HPDE6-E6E7 (cell line): ENCODE measurements around the gene PIK3C2G.

Experiments used
- DNase-seq: peaks from one replicate; pipeline ENCODE4 v3.0.0; 2011; ENCODE audit warnings: missing footprints; ENCODE audit errors: extremely low spot score

The PIK3C2G gene

GRCh38 chr12:18270958-18271460 lies 9.7 kb downstream of the PIK3C2G start:
- DNase-seq: no peak

DNA sequence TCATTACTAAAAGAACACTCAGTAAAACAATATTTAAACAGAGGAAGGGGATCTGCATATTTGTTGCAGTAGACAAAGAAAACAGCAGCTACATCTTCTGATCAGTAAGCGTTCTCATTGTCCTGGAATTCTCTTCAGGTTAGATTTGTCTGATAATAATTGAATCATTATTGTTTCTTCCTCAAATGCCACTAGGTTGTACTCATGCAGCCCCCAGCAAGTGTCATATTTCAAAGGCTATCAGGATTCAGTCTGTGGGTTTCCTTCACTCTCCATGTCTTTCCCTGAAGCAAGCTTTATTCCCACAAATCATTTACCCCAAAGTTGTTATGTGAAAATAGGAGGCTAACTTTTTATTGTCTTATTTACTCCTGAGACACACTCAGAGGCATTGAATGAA lies 14.7 kb downstream of the PIK3C2G start:
- peak; percentile 5 for DNase-seq

DNA sequence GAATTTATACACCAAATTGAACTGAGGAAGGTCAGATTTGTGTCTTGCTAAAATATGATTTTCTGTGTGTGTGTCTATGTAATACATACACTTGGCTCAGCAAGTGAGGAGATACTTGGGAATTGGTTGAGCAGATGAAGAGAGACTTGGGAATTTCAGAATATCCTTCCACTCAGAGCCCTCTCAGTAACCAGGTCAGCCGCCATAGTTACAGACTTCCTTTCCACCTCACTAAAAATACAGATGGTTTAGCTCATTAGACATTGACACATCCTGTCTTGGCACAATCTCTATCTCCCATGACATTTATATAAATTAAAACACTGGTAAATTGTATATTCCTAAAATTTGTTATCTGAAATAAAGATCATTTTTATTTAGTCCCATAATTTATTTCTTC lies 15.9 kb downstream of the PIK3C2G start:
- DNase-seq: no peak

DNA sequence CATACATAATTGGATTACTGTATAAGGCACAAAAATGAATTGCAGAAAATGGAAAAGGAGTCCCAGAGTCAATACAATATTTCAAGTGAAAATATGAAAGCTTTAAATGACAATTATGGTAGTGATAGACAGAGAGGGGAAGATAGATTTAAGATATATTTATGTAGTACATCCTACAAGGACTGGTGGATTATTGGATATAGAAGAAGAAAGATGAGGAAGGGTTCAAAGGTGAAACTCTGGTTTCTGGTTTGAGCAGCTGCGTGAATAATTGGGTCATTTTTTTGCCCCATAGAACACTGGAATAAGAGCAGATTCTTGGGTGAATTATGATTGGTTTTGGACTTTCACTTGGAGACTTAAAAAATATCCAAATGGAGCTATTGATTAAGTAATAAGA lies 19.4 kb downstream of the PIK3C2G start:
- DNase-seq: no peak

GRCh38 chr12:18281941-18282340 lies 20.6 kb downstream of the PIK3C2G start:
- no peak for DNase-seq

GRCh38 chr12:18283831-18284230 lies 22.5 kb downstream of the PIK3C2G start:
- DNase-seq: no peak

DNA sequence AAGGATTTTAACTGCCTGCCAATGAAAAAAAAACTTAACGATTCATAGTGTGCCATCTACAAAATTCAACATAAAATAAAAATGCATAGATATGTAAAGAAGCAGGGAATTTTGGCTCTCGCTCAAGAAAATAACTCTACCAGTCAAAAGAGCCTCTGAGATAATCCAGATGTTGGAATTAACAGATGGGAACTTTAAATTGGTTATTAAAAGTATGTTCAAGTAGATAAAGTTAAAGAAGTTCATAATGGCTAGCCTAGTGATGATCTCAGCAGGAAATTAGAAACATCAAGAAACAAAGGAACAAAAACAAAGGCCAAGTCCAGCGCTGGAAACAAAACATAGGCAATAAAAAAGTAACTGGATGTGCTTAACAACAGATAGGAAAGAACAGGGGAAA lies 23.1 kb downstream of the PIK3C2G start:
- no peak for DNase-seq

DNA sequence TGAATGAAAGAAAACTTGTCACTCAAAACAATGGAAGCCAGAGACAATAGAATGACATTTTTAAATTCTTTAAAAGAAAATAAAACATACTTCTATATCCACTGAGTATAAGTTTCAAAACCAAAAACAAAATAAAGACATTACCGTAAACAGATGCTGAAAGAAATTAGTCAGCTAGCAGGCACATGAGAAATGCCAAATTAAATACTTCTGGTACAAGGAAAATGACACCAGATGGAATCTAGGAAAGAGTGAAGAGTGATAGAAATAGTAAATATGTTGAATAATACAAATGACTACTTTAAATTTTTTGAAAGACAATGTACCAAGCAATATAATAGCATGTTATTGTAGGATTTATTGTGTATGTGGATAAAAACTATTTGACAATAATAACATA lies 23.8 kb downstream of the PIK3C2G start:
- DNase-seq: no peak

- no peak for DNase-seq
Observed at GRCh38 chr12:18290386-18290785, 29.1 kb downstream of the PIK3C2G start.

- no peak for DNase-seq
Observed at GRCh38 chr12:18294889-18295288, 33.6 kb downstream of the PIK3C2G start.

- DNase-seq: no peak
Observed at GRCh38 chr12:18296201-18296908, 35.0 kb downstream of the PIK3C2G start.

GRCh38 chr12:18296909-18297280 lies 35.6 kb downstream of the PIK3C2G start:
- DNase-seq: no peak

DNA sequence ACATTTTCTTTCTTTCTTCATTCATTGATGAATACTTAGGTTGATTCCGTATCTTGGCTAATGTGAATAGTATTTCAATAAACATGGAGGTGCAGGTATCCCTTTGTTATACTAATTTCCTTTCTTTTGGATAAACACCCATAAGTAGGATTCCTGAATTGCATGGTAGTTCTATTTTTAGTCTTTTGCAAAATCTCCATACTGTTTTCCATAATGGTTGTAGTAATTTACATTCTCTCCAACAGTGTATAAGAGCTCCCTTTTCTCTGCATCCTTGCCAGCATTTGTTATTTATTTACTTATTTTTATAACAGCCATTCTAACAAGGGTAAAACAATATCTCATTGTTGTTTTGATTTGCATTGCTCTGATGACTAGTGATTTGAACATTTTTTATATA lies 36.6 kb downstream of the PIK3C2G start:
- no peak for DNase-seq

DNA sequence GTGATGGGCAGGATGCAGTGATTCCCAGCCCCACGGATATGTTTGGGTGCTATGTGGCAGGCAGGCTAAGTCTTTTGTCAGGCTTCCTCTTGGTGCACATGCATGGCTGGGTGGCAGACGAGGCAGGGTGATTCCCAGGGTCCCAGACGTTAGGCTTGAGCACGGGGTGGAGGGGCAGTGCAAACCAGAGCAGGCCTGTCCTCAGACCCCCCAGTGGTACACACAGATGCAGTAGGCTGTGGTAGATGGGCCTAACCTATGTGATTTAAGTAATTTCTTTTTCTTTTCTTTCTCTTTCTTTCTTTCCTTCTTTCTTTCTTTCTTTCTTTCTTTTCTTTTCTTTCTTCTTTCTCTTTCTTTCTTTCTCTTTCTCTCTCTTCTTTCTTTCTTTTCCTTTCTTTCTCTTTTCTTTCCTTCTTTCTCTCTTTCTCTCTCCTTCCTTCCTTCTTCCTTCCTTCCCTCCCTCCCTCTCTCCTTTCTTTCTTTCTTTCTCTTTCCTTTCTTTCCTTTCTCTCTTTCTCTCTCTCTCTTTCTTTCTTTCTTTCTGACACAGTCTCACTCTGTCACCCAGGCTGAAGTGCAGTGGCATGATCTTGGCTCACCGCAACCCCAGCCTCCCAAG lies 41.6 kb downstream of the PIK3C2G start:
- no peak for DNase-seq

DNA sequence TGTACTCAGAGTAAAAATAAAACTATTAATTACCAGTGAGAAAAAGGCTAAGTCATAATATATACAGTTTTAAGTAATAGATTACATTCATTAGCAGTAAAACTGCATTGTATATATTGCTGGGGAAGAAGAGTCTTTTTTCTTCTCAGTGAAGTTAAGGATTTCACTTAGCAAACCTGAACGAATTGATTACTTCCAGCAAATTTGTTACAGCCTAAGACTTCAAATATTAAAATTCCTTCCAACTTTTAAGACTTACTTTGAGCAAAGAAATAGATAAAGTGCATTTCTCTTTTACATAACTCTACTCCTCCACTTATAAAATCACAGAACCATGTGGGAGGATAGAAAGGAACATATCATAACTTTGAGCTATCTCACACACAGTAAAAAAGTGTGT lies 43.3 kb downstream of the PIK3C2G start:
- DNase-seq: no peak

DNA sequence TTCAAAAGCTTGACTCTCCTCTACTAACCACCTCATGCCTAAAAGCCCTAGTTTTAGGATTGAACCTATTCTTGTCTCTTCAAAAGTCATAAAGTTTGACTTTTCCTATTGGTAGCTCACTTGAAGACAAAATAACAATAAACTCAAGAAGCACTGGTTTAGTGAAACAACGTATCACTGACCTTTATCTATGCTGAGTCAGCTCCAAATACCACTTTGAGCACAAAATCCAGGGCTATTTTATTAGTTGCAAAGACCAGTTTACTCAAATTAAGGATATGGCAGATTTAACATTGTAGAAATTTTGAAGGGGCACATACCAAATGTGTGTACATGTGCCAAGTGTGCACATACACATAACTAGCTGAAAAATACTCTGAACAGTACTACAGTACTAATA lies 45.0 kb downstream of the PIK3C2G start:
- DNase-seq: no peak

DNA sequence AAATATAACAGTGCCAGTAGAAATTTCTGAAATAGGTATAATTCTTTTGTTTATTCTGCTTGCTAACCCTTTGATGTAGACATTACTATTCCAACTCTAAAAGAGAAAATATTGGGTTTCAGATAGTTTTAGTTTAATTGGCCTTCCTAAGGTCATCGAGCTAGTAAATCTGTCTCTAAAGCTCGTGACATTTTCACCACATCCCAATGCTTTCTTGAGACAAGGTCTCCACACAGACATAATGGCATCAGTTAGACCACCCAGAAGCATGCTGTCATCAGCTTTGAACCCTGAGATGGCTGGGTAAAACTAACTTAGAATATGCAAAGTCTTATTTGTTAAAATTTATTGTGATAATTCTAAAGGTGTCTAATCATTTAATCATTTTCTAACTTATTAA lies 52.0 kb downstream of the PIK3C2G start:
- no peak for DNase-seq

DNA sequence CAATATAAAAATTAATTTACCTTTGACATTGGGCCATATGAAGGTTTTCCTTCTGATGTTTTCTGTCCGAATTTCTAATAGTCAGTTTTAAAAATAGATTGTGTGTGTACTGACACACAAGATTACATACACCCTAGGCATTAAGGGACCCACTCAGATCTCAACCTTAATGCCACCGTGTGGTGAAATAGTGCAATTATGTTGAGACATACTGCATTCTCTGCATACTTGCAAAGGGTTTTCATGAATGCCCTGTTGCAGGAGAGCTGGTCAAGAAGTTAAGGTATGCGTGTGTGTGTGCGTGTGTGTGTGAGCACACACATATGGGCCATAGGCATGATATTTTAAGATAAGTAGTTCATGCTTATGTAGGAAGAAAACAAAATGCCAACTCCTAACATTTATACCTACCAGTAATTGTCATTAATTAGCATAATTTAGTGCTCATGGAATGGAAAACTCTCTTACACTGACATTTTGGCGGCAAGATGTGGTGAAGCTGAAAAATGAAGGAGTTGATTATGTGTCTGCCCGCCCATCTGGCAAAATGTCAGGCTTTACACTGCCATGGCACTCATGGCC lies 58.8 kb downstream of the PIK3C2G start:
- peak; percentile 35 for DNase-seq

- DNase-seq: no peak
Observed at GRCh38 chr12:18320976-18321375, 59.7 kb downstream of the PIK3C2G start.

DNA sequence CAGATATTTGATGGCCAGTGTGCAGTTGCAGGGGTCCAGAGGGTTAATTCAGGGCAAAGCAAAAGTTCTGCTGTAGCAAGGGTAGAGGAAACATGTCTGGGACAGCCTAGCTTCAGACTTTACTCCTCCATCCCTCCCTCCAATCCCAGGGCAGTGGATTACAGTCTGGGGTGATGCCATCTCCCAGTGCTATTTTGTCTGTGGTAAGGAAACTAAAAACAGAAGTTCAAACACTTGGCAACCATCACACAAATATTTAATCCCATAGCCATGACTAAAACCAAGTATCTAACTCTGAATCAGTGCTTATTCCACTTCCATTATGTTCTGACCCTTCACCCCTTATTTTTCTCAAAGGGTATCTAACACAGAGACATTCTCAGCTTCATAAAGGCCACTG lies 61.8 kb downstream of the PIK3C2G start:
- no peak for DNase-seq

DNA sequence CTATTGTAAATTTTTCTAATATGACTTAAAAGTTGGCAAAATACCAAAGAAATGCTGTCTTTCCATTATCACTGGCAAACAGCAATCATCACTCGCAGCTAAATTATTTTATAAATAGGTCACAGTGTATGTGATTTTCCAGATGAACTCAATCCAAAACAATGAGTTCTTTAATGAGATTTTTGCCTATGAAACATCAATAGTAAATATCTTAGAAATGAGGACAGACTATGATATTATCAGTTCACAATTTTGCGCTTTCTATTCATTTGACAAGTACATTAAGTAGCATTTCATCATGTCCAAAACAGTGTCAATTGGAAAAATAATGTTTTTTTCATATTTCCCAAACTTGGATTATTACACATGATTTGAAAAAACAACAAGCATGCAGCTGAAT lies 65.7 kb downstream of the PIK3C2G start:
- no peak for DNase-seq

DNA sequence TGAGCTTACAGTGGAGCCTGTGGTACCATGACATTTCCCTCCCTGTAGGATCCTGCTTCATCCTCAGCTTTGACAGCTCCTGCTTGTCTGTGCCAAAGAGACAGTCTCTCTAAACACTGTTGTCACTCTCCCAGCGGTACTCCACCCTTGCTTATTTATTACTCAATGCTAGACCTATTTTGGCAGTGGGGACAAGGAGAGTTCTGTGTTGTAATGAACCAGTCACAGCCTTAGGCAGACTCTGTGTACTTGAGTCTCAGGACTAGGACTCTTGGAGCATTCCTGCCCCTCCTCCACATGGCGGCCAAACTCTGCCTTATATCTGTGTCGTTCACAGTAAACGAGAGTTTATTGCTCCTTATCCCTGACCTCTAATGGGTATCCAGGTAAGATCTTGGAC lies 70.9 kb downstream of the PIK3C2G start:
- DNase-seq: no peak

DNA sequence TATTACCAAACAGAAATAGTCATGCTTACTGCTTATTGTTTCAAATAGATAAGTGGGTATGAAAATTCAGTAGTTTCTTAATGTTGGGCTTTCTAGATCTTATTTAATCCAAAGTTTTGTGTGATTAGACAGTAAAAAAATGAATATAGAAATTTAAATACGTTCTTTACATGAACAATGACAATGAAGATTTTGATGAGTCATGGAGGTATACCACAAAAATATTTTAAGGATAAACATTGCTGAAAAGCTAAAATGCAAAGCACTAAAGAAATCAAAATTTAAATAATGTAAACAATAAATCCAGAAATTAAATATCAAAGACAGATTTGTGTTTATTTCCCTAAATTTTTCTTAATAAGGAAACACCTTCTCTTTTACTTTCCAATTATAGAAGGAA lies 78.3 kb downstream of the PIK3C2G start:
- no peak for DNase-seq
